Measurements from ENCODE around the gene AHCYL2.

GRCh38 chr7:129334473-129334872 lies 109.6 kb downstream of the AHCYL2 start:
- TF ChIP-seq EZH2 (IDR thresholded peaks at IDR 0.05; ENCODE audit: borderline replicate concordance, insufficient read depth, low read length, poor library complexity, severe bottlenecking) (no peak), CTCF (IDR thresholded peaks at IDR 0.05; ENCODE audit: poor library complexity, severe bottlenecking) (no peak)

All from neural cell (in vitro differentiated cells).